SK-N-MC (cell line): ENCODE measurements around the gene ATP1A3.
"Not testable (repeated sequence)": the region's sequence is repeated elsewhere in the genome, so short reads cannot be mapped to it uniquely, and the experiment has no call there.

ENCODE experiments used
- DNase-seq: peaks from one replicate; pipeline ENCODE4 v3.0.0-alpha.2; 2011; ENCODE audit warnings: low read depth, low spot score
- H3K27ac ChIP-seq: fragments of 200-600 bp; sonication (generic); 2 replicates; pipeline ENCODE4 v1.5.1; 2016; ENCODE audit warnings: mixed run types
- H3K36me3 ChIP-seq: fragments of 200-600 bp; sonication (generic); 2 replicates; pipeline ENCODE4 v1.6.1; 2017; ENCODE audit warnings: antibody characterized with exemption, low read length, mixed read lengths; ENCODE audit not compliant: insufficient read depth
- H3K4me3 ChIP-seq: fragments of 200-600 bp; sonication (generic); 2 replicates; pipeline ENCODE4 v1.5.1; 2016
- H3K9ac ChIP-seq: fragments of 200-600 bp; sonication (generic); 2 replicates; pipeline ENCODE4 v1.8.0; 2017; ENCODE audit warnings: mixed run types, mixed read lengths; ENCODE audit not compliant: insufficient read length
- H3K9me3 ChIP-seq: fragments of 200-600 bp; sonication (generic); 2 replicates; pipeline ENCODE4 v1.6.1; 2017; ENCODE audit warnings: low read depth, mild to moderate bottlenecking, antibody characterized with exemption, low read length, moderate library complexity, mixed read lengths
- EZH2 ChIP-seq: fragments of 200-600 bp; sonication (generic); IDR thresholded peaks from one replicate; pipeline ENCODE4 v1.6.1; 2017; ENCODE audit warnings: antibody characterized with exemption
- FOXP2 ChIP-seq: optimal IDR thresholded peaks from 2 replicates; pipeline ENCODE3; 2011; ENCODE audit warnings: mild to moderate bottlenecking, moderate library complexity; ENCODE audit not compliant: insufficient read depth; ENCODE audit errors: extremely low read length, control extremely low read depth
- POLR2AphosphoS5 ChIP-seq: IDR thresholded peaks from 2 replicates; pipeline ENCODE4 v1.6.1; 2012; ENCODE audit warnings: mild to moderate bottlenecking, low read depth, low read length, borderline replicate concordance

The ATP1A3 gene

GRCh38 chr19:41993612-41994483 lies at the start of gene ATP1A3:
Gene ATP1A3, minus strand, starts transcription at chr19:41994230. Its CDS starts 154 bp downstream, at chr19:41994076.
- Histone ChIP-seq H3K9me3 (no peaks in the 10 kb centered on the region), H3K27ac (no peak within 1 kb of the TSS), H3K9ac (peak within 1 kb of the TSS; percentile 57), H3K4me3 (peak within 1 kb of the TSS; percentile 85), H3K36me3 (no peaks in the 10 kb centered on the region)
- no peak for TF ChIP-seq FOXP2
- no peak for TF ChIP-seq EZH2
- no peak for TF ChIP-seq POLR2AphosphoS5
- DNase-seq = no peak

DNA sequence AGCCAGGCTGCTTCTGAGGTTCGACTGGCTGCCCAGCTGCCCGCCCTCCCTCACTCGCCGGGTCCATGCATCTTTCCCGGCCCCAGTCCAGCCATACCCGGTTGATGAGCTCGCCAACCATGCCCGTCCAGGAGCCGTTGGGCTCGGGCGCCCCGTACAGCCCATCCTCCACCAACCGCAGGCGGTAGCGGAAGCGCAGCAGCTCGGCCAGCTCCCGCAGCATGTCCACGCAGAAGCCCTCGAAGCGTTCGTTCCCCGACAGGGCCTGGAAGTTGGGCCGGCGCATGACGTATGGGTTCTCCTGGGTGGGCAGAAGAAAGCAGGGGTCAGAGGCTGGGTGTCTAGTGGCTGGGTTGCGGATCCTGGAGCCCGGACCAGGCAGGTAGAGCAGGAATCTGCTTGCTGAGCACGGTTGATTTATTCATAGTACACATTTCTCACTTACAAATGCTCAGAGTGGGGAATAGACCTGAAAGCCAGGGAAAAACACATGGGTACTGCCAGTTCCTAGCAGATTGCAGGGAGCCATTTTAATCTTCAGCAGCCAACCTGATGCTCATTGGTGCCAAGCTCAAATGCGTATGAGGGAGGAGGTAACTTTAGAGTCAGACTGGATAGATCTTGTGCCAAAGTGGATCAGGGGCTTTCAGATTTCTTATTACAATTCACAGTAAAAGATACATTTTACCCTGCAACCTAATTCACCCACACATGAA lies 48.6 kb upstream of the ATP1A3 start:
- H3K9me3 ChIP-seq = no peaks in the 10 kb centered on the region
- H3K9ac ChIP-seq = no peak overlapping the region
- DNase-seq = no peak
- H3K4me3 ChIP-seq = no peak overlapping the region
- TF ChIP-seq POLR2AphosphoS5 (no peak), EZH2 (no peak), FOXP2 (no peak)
- H3K27ac ChIP-seq = no peak overlapping the region
- no peaks in the 10 kb centered on the region for H3K36me3 ChIP-seq

GRCh38 chr19:42040491-42040890 lies 46.5 kb upstream of the ATP1A3 start:
- not testable (repeated sequence) for DNase-seq, H3K27ac ChIP-seq, H3K9ac ChIP-seq, H3K36me3 ChIP-seq, H3K4me3 ChIP-seq, H3K9me3 ChIP-seq

DNA sequence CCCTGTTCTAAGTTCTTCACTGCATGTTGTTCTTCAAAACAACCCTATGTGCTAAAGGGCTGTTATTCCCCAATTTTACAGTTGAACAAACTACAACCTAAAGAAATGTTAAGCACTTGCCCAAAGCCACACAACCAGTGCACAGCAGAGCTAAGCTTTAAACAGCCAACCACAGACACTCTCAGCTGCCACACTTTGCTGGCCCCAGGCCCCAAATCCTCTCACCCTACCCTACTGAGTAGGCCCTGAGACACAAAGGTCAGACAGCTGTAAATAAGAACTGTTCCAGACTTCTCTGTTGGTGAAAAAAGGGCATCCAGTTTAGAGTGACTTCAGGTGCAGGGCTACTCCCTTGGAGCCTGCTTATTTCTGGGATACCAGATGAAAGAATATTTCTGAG lies 46.0 kb upstream of the ATP1A3 start:
- Histone ChIP-seq H3K9me3 (no peaks in the 10 kb centered on the region), H3K27ac (no peak overlapping the region), H3K4me3 (no peak overlapping the region), H3K36me3 (no peaks in the 10 kb centered on the region), H3K9ac (no peak overlapping the region)
- DNase-seq = no peak
- no peak for TF ChIP-seq EZH2
- TF ChIP-seq POLR2AphosphoS5 = no peak
- no peak for TF ChIP-seq FOXP2

- no peak overlapping the region for H3K27ac ChIP-seq
- H3K9ac ChIP-seq = no peak overlapping the region
- no peak overlapping the region for H3K4me3 ChIP-seq
- H3K36me3 ChIP-seq = no peaks in the 10 kb centered on the region
- H3K9me3 ChIP-seq = no peaks in the 10 kb centered on the region
- DNase-seq = no peak
- TF ChIP-seq FOXP2 = no peak
- no peak for TF ChIP-seq POLR2AphosphoS5
- no peak for TF ChIP-seq EZH2
Observed at GRCh38 chr19:42038666-42039065, 44.6 kb upstream of the ATP1A3 start.

GRCh38 chr19:42037649-42038048 lies 43.6 kb upstream of the ATP1A3 start:
- no peak for TF ChIP-seq EZH2
- no peak for TF ChIP-seq FOXP2
- TF ChIP-seq POLR2AphosphoS5 = no peak

GRCh38 chr19:42034640-42035391 lies 40.8 kb upstream of the ATP1A3 start:
- not testable (repeated sequence) for H3K27ac ChIP-seq, H3K9ac ChIP-seq, H3K36me3 ChIP-seq, H3K4me3 ChIP-seq, DNase-seq, H3K9me3 ChIP-seq

More at GRCh38 chr19:42037649-42038048, 43.6 kb upstream of the ATP1A3 start:
- H3K9ac ChIP-seq = no peak overlapping the region
- no peaks in the 10 kb centered on the region for H3K9me3 ChIP-seq
- no peak overlapping the region for H3K4me3 ChIP-seq
- no peak for DNase-seq
- H3K36me3 ChIP-seq = no peaks in the 10 kb centered on the region
- no peak overlapping the region for H3K27ac ChIP-seq

DNA sequence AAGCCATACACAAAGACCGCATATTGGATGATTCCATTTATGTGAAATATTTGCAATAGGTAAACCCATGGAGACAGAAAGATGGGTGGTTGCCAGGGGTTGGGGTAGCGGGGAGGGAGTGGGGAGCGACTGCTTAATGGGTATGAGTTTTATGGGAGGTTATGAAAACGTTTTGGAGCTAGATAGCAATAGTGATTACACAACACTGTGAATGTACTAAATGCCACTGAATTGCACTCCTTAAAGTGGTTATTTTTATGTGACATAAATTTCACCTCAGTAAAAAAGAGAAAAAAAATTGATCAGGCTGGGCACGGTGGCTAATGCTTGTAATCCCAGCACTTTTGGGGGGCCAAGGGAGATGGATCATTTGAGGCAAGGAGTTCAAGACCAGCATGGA lies 39.4 kb upstream of the ATP1A3 start:
- H3K9me3 ChIP-seq = no peaks in the 10 kb centered on the region
- H3K27ac ChIP-seq = no peak overlapping the region

More for the DNA sequence above, 39.4 kb upstream of the ATP1A3 start:
- H3K9ac ChIP-seq = no peak overlapping the region
- H3K36me3 ChIP-seq = no peaks in the 10 kb centered on the region
- TF ChIP-seq EZH2 = no peak
- TF ChIP-seq POLR2AphosphoS5 = no peak
- no peak for TF ChIP-seq FOXP2
- no peak for DNase-seq
- no peak overlapping the region for H3K4me3 ChIP-seq
